OCI-LY7 (cell line): ENCODE data around the gene NFKB1. TPM values are rescaled to one million over a fixed set of nuclear protein-coding genes. Genes with fewer than 3 reads are reported as not detected.

Source experiments
- BruUV-seq: library from RNA; stranded (reverse); fragments of 400-500 nt; replicated peaks from 2 replicates; lab custom pipeline; 2021; lab: Mats Ljungman, UMichigan
- CTCF ChIA-PET: fragments of 300-600 bp; sonication (Branson Sonifier 250); formaldehyde crosslinking; loops from one replicate; lab custom pipeline; 2022; ENCODE audit warnings: antibody characterized with exemption; ENCODE audit not compliant: unreplicated experiment; lab: Charles Lee
- POLR2A ChIA-PET: fragments of 300-600 bp; sonication (Branson Sonifier 250); formaldehyde crosslinking; loops from one replicate; lab custom pipeline; 2022; ENCODE audit warnings: antibody characterized with exemption; lab: Charles Lee
- DNase-seq: peaks from one replicate; pipeline ENCODE4 v3.0.0-alpha.2; 2015; ENCODE audit warnings: low spot score
- H2AFZ ChIP-seq: fragments of 200-600 bp; sonication (generic), shearing (Covaris generic); 2 replicates; pipeline ENCODE4 v1.6.1; 2014; ENCODE audit warnings: mild to moderate bottlenecking, antibody characterized with exemption, low read length, moderate library complexity
- H3K27ac ChIP-seq: fragments of 200-600 bp; sonication (generic); 2 replicates; pipeline ENCODE4 v1.5.1; 2014; ENCODE audit warnings: mixed run types, low read depth, mild to moderate bottlenecking, moderate library complexity, low read length, inconsistent platforms; ENCODE audit not compliant: poor library complexity, severe bottlenecking
- H3K36me3 ChIP-seq: fragments of 200-600 bp; sonication (generic); 2 replicates; pipeline ENCODE4 v1.6.1; 2014; ENCODE audit warnings: mild to moderate bottlenecking, antibody characterized with exemption, low read length, moderate library complexity, mixed read lengths; ENCODE audit not compliant: insufficient read depth
- H3K4me1 ChIP-seq: fragments of 200-600 bp; sonication (generic); 2 replicates; pipeline ENCODE4 v1.5.1; 2014; ENCODE audit warnings: mild to moderate bottlenecking, low read length; ENCODE audit not compliant: insufficient read depth, poor library complexity, severe bottlenecking
- H3K4me2 ChIP-seq: fragments of 200-600 bp; sonication (generic); 2 replicates; pipeline ENCODE4 v1.6.1; 2014; ENCODE audit warnings: mild to moderate bottlenecking, low read length
- H3K4me3 ChIP-seq: fragments of 200-600 bp; sonication (generic); 2 replicates; pipeline ENCODE4 v1.5.1; 2014; ENCODE audit warnings: mild to moderate bottlenecking, low read depth, low read length; ENCODE audit not compliant: poor library complexity, severe bottlenecking
- H3K79me2 ChIP-seq: fragments of 200-600 bp; sonication (generic); 2 replicates; pipeline ENCODE4 v1.6.1; 2016; ENCODE audit warnings: low read depth, mild to moderate bottlenecking, low read length, moderate library complexity, mixed read lengths; ENCODE audit not compliant: insufficient read depth
- H3K9me2 ChIP-seq: fragments of 200-600 bp; sonication (generic); 2 replicates; pipeline ENCODE4 v1.6.1; 2016; ENCODE audit warnings: mild to moderate bottlenecking, low read length, mixed read lengths; ENCODE audit not compliant: insufficient read depth
- H3K9me3 ChIP-seq: fragments of 200-600 bp; sonication (generic); 2 replicates; pipeline ENCODE4 v1.6.1; 2014; ENCODE audit warnings: mild to moderate bottlenecking, mixed run types, low read length, mixed read lengths
- H4K20me1 ChIP-seq: fragments of 200-600 bp; sonication (generic); 2 replicates; pipeline ENCODE4 v1.6.1; 2014; ENCODE audit warnings: mild to moderate bottlenecking, antibody characterized with exemption, low read length, moderate library complexity, mixed read lengths; ENCODE audit not compliant: insufficient read depth
- CTCF ChIP-seq: fragments of 200-600 bp; sonication (generic); conservative IDR thresholded peaks from 2 replicates; pipeline ENCODE4 v1.5.1; 2014; ENCODE audit warnings: mild to moderate bottlenecking, antibody characterized with exemption, low read length, moderate library complexity, mixed read lengths
- EZH2phosphoT487 ChIP-seq: fragments of 200-600 bp; sonication (generic); IDR thresholded peaks from 2 replicates; pipeline ENCODE4 v1.6.1; 2018; ENCODE audit warnings: low read depth, borderline replicate concordance, mild to moderate bottlenecking, mixed run types, antibody characterized with exemption, low read length, moderate library complexity, mixed read lengths
- intact Hi-C: fragments of 100-400 bp; cut with micrococcal nuclease; formaldehyde crosslinking; loops from one replicate; pipeline ENCODE4 v1.10.0; 2022; ENCODE audit not compliant: unreplicated experiment
- total RNA-seq, 2 experiments: library from RNA; depleted of rRNA in 1 of 2; stranded (reverse); fragments of >200 nt in 1 of 2; shearing (Covaris generic) in 1 of 2; gene quantifications; 2 replicates each; pipeline ENCODE4 v1.2.3, GENCODE V29; 2014 to 2022

Gene NFKB1
- total RNA-seq, 2 experiments from 2014 or later: 23.1 to 47.8 TPM

GRCh38 chr4:102627831-102628523, 126.8 kb downstream of the NFKB1 start:
- intact Hi-C loops: no loop called here
- ChIA-PET POLR2A (no interaction called here), CTCF (no interaction called here)
- Histone ChIP-seq H3K4me1 (no peaks in the 10 kb centered on the region), H3K79me2 (no peaks in the 10 kb centered on the region), H3K9me3 (no peaks in the 10 kb centered on the region), H3K27ac (no peak overlapping the region), H2AFZ (no peak overlapping the region), H3K4me2 (no peak overlapping the region), H3K4me3 (no peak overlapping the region), H3K36me3 (peaks cover 8% of the 10 kb centered on the region; the same call in 1 of the 2 replicates), H4K20me1 (no peaks in the 10 kb centered on the region), H3K9me2 (no peaks in the 10 kb centered on the region)
- TF ChIP-seq EZH2phosphoT487: no peak
- TF ChIP-seq CTCF: no peak
- DNase-seq: no peak
- no TSS peak for BruUV-seq

- BruUV-seq: no TSS peak
- Histone ChIP-seq H3K9me2 (no peaks in the 10 kb centered on the region), H4K20me1 (no peaks in the 10 kb centered on the region), H3K4me3 (no peak overlapping the region), H3K36me3 (peaks cover 8% of the 10 kb centered on the region; the same call in 1 of the 2 replicates), H3K4me2 (no peak overlapping the region), H3K79me2 (no peaks in the 10 kb centered on the region), H3K4me1 (no peaks in the 10 kb centered on the region), H3K9me3 (no peaks in the 10 kb centered on the region), H2AFZ (no peak overlapping the region), H3K27ac (no peak overlapping the region)
- intact Hi-C loops: no loop called here
- ChIA-PET POLR2A (no interaction called here), CTCF (no interaction called here)
- TF ChIP-seq EZH2phosphoT487: no peak
- DNase-seq: no peak
Measured at GRCh38 chr4:102629673-102630072, 128.5 kb downstream of the NFKB1 start.

- H3K4me1 ChIP-seq: no peaks in the 10 kb centered on the region
- CTCF ChIA-PET: interaction anchor here (0.6 kb wide), 1 partner anchor 50 kb away, joined by 6 read pairs; no protein-coding TSS in a partner anchor
- no peak for DNase-seq
- TSS peak; percentile 69 for BruUV-seq
- no peaks in the 10 kb centered on the region for H3K79me2 ChIP-seq
- TF ChIP-seq EZH2phosphoT487: no peak
- no peak for TF ChIP-seq CTCF
- intact Hi-C loops: no loop called here
- POLR2A ChIA-PET: interaction anchor here (0.6 kb wide), 2 partner anchors 21 to 856 kb away, joined by 3 read pairs; no protein-coding TSS in a partner anchor
- no peak overlapping the region for H2AFZ ChIP-seq
- H3K27ac ChIP-seq: no peak overlapping the region
- no peaks in the 10 kb centered on the region for H3K9me2 ChIP-seq
- no peak overlapping the region for H3K4me2 ChIP-seq
- H3K36me3 ChIP-seq: peaks cover 8% of the 10 kb centered on the region; the same call in 1 of the 2 replicates
- no peaks in the 10 kb centered on the region for H3K9me3 ChIP-seq
- no peak overlapping the region for H3K4me3 ChIP-seq
- H4K20me1 ChIP-seq: no peaks in the 10 kb centered on the region
Measured at GRCh38 chr4:102631616-102632015, 130.5 kb downstream of the NFKB1 start.
